CMK (cell line): ENCODE data around the gene EEFSEC.
A peak's percentile ranks its signal among the peaks of the same experiment; 100 is the strongest.

Experiments used
- DNase-seq: peaks from one replicate; pipeline ENCODE4 v3.0.0-alpha.2; 2010; ENCODE audit warnings: low read depth

EEFSEC gene

DNA sequence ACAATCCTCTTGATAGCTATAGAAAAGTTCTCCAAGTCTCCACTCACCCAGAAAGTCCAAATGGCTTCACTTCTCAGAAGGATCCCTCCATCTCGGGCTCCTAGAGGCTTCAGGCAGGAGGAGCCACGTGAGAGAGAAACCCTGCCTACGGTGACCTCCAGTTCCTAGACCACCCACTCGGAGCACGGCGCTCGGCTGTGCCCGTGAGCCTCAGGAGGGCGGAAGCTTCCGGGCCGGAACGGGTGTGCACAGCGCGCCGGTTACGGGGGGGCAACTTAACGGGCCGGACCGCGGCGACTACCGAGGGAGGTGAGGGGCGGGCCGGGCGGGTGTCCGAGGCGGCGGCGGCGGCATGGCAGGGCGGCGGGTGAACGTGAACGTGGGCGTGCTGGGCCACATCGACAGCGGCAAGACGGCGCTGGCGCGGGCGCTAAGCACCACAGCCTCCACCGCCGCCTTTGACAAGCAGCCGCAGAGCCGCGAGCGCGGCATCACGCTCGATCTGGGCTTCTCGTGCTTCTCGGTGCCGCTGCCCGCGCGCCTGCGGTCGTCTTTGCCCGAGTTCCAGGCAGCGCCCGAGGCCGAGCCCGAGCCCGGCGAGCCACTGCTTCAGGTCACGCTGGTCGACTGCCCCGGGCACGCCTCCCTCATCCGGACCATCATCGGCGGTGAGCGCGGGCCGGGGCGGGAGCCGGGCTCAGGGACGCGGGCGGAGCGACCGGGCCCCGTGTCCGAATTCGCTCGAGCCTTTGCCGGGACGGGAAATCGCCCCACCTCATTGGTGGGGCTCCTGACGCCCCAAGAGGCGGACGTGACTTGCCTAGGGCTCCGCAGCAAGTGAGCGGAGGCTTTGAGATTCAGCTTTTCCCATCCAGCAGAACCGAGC lies at the start of gene EEFSEC:
EEFSEC (plus strand) TSS at position 326 of the 886 bp plus-strand sequence; CDS start at position 353, 27 bp downstream.
- peak; percentile 12 for DNase-seq

GRCh38 chr3:128107834-128108233 lies 45.4 kb upstream of the EEFSEC start:
- DNase-seq = no peak

DNA sequence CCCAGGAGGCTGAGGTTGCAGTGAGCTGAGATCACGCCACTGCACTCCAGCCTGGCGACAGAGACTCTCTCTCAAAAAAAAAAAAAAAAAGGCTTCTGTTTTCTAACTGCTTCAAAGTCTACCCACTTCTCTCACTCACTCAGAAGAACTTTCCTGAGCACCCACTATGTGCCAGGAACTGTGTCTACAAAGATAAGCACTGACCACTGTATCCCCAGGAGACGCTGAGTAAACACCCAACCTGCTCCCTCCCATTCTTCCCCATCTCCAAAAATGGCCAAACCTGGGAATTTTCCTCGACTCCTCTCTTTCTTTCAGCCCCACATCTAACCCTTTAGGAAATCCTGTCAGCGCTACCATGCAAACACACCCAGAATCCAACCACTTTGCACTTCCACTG lies 42.1 kb upstream of the EEFSEC start:
- no peak for DNase-seq

GRCh38 chr3:128112357-128112968 lies 40.8 kb upstream of the EEFSEC start:
- DNase-seq = no peak

DNA sequence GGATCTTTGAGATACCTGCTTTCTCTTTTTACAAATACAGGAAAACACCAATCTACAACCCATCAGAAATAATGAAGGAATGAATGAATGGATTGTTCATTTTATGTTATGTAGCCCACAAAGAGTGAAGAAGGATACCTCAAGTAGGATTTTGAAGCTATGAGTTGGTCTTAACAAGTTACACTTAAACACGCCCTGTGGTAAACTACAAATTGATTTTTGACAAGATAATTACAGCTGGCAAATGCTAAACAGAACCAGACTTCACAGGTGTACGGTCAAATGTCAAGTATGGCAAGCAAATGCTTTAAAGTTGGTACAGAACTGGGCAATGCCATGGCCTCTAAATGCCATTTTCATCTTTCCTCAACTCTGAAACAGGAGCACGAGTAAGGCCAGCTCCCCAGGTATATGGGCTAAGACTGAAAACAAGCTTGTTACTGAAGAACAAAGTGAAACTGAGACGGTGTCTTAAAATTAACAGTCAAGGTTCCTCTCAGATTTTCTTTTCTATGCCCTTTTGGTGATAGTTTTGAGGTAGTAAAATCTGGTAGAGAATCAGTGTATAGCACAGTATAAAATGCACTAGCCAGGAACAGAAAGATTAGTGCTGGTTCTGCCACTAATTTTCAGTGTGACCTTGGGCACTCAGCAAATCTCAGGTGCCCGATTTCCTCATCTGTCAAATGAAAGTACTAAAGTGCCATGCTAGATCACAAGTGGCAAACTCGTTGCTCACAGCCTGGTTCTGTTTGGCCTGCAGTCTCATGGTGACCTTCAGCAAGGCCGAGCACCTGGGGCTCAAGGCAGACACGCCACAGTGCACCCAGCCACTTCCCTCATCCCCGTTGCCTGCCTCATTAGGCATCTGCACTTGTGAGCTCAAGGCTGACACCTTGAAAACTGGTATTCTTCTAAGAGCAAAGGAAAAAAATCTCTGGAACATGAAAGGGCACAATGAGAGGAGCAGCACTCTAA lies 39.2 kb upstream of the EEFSEC start:
- DNase-seq = no peak

DNA sequence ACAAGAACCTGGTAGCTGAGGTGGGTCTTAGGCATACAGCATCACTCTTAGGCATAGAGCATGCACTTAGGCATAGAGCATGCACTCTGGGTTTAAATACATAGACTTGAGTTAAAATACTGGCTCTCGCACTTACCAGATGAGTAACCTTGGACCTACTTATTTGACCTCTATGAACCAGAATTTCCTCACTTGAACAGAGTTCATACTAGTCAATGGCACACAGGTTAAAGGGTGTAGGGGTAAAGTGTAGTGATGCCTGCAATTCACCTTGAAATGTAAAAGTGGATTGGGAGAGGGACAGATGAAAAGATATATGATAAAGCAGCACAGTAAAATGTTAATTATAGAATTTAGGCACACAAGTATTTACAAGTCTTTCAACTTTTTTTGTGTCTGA lies 31.3 kb upstream of the EEFSEC start:
- no peak for DNase-seq

DNA sequence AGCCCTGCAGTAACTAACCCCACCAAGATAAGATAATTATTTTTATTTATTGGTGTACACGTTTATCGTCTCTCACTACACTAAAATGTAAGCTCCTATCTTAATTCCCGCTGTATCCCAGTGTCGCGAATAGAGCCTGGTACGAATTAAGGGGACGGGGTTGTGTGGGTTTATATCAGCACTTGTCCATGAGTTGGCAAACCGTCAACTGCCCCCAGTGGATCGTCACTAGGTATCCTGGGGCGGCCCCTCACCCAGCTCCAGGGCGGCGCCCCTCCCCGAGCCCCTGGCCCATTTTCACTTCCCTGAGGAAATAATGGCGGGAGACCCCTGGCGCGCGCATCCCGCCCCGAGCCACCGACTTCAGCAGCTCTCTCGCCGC lies 30.1 kb upstream of the EEFSEC start:
- DNase-seq = no peak

DNA sequence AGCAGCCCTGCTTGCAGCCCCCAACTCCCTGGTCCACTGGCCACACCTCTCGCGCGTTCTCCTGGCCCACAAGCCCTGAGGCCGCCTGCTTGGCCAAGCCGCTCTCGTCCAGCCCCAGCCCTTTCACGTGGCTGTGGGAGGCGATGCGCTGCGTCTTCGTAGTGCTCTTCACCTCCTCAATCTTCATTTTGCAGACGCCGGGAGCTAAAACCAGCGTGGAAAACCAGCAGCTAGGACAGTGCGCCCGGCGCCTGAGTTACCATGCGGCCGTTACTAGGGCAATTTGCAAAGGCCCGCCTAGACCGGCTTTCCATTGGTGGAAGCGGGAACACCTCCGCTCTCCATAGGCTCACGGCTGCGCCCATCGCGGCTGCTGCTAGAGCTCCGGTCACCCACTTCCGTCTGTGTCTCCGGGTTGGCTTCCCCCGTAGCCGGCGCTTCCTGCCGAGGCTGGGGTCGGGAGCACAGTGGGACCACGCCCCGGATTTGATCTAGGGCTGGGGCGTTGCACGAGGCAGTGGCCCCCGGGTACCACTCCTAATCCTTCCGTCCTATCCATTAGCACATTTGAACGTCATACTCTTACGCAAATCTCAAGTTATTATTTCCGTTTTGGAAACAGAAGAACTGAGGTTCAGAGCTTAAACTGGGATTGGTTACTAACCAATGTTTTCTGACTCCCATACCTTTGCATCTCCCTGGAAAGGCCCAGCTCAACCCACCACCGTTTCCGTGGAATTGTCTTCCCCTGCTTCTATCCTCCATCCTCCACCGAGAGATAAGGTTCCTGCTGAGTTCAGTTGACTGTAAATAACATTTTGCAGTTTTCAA lies 29.5 kb upstream of the EEFSEC start, which contains the start of gene RUVBL1:
RUVBL1 (minus strand) TSS at position 275 of the 831 bp plus-strand sequence; CDS start at position 187, 88 bp downstream.
- DNase-seq = peak; percentile 81

DNA sequence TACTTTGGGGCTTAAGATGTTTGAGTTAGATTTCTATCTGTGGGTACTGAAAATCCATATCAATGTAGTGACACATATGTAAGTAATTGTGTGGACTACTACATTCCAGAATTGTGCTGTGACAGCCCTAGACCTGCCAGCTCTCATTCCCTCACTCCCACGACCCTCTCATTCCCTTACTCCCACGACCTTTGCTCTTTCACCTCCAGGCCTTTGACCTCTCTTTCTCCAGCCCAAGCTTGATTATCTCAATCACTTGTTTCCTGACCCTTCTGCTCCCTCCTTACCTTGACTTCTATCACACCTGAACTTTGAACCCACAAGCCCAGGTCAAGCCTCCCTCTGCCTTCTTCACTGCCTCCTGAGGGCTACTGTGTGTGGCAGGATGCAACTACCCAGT lies 26.0 kb upstream of the EEFSEC start:
- DNase-seq = no peak

DNA sequence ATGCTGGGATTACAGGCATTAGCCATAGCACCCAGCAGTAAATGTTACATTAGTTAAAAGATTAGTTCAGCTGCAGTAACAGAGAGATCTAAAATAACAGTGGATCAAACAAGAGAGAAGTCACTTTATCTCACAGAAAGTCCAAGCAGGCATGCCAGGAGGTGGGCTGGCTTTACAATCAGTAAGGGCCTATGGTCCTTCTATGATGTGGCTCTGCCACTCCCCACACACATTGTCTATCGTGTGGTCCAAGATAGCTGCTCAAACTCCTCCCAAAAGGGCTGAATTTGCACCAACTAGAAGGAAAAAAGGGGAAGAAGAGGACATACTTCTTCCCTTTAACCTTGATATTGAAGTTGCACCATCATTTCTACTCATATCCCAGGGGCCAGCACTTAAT lies 25.0 kb upstream of the EEFSEC start:
- no peak for DNase-seq

DNA sequence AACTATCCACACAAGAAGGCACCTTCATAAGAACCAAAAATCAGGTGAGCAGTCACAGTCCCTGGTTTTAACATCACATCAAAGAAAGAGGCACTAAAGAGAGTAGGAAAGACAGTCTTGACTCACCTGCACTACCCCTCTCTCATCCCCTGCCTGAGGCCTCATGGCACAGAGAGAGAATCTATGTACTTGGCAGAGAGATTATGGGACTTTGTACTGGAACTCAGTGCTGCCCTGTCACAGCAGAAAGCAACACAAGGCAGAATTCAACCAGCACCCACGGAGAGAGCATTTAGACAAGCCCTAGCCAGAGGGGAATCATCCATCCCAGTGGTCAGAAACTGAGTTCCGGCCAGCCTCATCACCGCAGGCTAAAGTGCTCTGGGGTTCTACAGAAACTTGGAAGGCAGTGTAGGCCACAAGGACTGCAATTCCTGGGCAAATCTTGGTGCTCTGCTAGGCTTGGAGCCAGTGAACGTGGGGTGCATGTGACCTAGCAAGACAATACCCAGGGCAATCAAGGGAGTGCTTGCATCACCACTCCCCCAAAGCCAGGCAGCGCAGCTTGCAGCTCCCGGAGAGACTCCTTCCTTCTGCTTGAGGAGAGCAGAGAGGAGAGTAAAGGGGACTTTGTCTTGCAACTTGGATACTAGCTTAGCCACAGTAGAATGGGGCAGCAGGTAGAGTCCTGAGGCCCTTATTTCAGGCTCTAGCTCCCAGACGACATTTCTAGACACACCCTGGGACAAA lies 21.2 kb upstream of the EEFSEC start:
- DNase-seq = no peak

DNA sequence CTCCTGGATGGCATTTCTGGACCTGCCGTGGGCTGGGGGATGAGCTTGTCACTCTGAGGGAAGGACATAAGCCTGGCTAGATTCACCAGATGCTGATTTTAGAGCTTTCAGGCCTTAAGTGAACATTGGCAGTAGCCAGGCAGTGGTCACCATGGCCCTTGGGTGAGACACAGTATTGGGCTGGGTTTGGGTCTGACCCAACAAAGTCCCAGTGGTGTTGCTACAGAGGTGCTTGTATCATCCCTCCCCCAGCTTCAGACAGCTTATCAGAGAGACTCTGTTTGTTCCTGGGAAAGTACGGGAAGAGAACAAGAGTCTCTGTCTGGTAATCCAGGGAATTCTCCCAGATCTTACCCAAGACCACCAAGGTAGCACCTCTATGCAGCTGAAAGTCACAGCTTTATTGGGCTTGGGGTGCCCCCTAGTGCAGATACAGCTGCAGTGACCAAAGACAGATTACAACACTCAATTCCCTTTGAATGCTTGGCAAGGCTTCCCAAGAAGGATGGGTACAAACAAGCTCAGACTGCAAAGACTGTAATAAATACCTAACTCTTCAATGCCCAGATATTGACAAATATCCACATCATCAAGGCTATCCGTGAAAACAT lies 19.9 kb upstream of the EEFSEC start:
- DNase-seq = no peak

- no peak for DNase-seq
Observed at GRCh38 chr3:128143496-128143895, 9.8 kb upstream of the EEFSEC start.

GRCh38 chr3:128144512-128145187 lies 8.6 kb upstream of the EEFSEC start:
- no peak for DNase-seq

DNA sequence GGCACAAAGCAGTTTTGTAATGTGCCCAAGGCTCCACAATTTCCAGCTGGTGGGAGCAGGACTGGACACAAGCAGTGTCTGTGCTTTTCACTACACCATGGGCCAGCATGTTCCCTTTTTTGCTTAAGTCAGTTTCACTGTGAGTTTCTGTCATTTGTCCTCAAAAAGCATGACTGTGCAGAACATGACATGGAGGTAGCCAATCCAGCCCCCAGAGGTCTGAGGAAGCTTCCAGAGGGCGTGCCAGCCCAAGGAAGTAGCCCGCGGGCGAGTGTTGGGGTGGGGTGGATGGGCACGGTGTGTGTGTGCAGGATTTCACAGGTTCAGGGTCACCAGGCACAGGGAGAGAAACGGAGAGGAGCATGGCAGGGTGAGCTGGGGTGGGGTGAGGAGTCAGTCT lies 8.0 kb upstream of the EEFSEC start:
- no peak for DNase-seq

- DNase-seq = no peak
Observed at GRCh38 chr3:128146201-128146600, 7.1 kb upstream of the EEFSEC start.

- DNase-seq = no peak
Observed at GRCh38 chr3:128149650-128150049, 3.6 kb upstream of the EEFSEC start.

GRCh38 chr3:128151758-128152274 lies 1.5 kb upstream of the EEFSEC start:
- no peak for DNase-seq

DNA sequence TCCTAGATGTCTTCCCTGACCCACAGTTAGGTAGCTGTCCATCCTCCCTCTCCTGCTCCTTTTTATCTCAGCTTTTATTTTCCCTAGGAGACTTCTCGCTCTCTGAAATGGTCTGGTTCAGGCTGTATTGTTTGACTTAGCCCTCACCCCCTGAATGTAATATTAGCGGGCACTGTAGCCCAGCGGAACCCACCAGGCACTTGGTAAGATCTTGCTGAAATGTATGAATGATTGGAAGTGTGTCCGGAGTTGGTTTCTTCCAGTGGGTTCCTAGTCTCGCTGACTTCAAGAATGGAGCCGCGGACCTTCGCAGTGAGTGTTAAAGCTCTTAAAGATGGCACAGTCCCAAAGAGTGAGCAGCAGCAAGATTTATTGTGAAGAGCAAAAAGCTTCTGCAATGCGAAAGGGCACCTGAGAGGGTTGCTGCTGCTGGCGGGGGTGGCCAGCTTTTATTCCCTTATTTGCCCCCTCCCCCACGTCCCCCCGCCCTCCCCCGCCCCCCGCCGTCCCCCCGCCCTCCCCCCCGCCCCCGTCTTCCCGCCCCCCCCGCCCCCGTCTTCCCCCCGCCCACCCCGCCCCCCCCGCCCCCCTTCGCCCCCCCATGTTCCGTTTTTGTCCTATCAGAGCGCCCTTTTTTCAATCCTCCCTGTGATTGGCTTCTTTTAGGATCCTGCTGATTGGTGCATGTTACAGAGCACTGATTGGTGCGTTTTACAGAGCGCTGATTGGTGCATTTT lies 694 bp upstream of the EEFSEC start:
- peak; percentile 73 for DNase-seq
